ENCODE data around the gene STARD7. TPM values are rescaled to one million over a fixed set of nuclear protein-coding genes. Genes with fewer than 3 reads are reported as not detected.

STARD7 gene
- polyA plus RNA-seq, 4 donors = 44.5 to 123 (median 66.7) TPM

DNA sequence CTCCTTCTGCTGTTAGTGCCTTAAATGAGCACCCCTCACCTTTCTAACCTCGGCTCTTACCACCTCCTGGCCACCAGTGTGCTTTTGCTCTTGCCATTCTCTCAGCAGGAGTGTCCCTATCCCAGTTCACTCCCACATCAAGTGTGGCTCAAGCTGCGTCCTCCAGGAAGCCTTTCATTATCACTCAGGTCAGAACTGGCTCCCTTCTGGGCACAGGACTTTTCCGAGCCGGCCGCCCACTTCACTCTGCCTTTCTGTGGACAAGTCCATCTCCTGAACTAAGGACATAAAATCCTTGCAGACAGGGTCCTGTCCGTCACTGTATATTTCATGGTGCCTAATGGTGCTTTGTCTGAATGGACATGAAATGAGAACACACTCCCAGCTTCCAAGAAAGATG, 41.6 kb upstream of the STARD7 start:
- WGBS, 3 donors = 89 to 94% (median 93%) methylated on average over 6 of the region's 6 CpGs
- H3K9me3 ChIP-seq (ENCODE audit: control insufficient read depth in 2 of 2, insufficient read depth in 1 of 2, low read depth in 1 of 2, low read length in 1 of 2) = no peaks in the 10 kb centered on the region
- no peak for DNase-seq
- H3K4me1 ChIP-seq (ENCODE audit: control insufficient read depth in 3 of 3, insufficient read depth in 2 of 3, low read depth in 1 of 3, low read length in 2 of 3) = peaks cover 0 to 15% (median 2%) of the 10 kb centered on the region in 3 donors
- H3K27ac ChIP-seq (ENCODE audit: low read depth in 1 of 3, low read length in 2 of 3) = no peak overlapping the region
- H3K27me3 ChIP-seq (ENCODE audit: control insufficient read depth in 3 of 3, insufficient read depth in 3 of 3, low read length in 3 of 3) = no peaks in the 10 kb centered on the region
- H3K36me3 ChIP-seq (ENCODE audit: control insufficient read depth in 3 of 3, insufficient read depth in 2 of 3, low read depth in 1 of 3, low read length in 3 of 3) = peaks cover 12 to 67% (median 32%) of the 10 kb centered on the region in 3 donors
- FAIRE-seq = no peak
- H3K4me3 ChIP-seq (ENCODE audit: low read depth in 1 of 3, low read length in 3 of 3) = no peak overlapping the region

DNA sequence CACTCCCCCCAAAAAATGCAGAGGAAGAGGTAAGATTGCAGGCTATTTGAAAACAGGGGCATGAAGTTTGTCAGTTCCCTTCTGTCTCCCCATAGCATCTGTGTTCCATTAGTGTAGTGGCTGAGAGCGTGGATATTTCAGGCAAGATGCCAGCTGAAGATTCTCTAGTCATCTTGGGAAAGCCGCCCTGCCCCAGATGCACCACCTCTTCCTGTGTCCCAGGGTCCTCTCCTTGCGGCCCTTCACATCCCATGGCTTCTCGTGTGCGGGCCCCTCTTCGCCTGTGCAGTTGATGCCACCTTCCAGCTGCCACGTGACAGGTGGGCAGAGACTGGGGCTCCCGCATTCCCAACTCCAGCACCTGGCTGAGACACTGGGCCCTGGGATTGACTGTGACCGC, 41.0 kb upstream of the STARD7 start:
- FAIRE-seq (no peak), DNase-seq (no peak)
- H3K27me3 ChIP-seq (ENCODE audit: control insufficient read depth in 3 of 3, insufficient read depth in 3 of 3, low read length in 3 of 3) = no peaks in the 10 kb centered on the region
- H3K36me3 ChIP-seq (ENCODE audit: control insufficient read depth in 3 of 3, insufficient read depth in 2 of 3, low read depth in 1 of 3, low read length in 3 of 3) = peaks cover 12 to 61% (median 28%) of the 10 kb centered on the region in 3 donors
- no peak overlapping the region for H3K27ac ChIP-seq (ENCODE audit: low read depth in 1 of 3, low read length in 2 of 3)
- H3K4me3 ChIP-seq (ENCODE audit: low read depth in 1 of 3, low read length in 3 of 3) = no peak overlapping the region
- WGBS, 3 donors = 84 to 96% (median 91%) methylated on average over 8 to 9 of the region's 9 CpGs
- H3K9me3 ChIP-seq (ENCODE audit: control insufficient read depth in 2 of 2, insufficient read depth in 1 of 2, low read depth in 1 of 2, low read length in 1 of 2) = no peaks in the 10 kb centered on the region
- peaks cover 0 to 15% (median 2%) of the 10 kb centered on the region in 3 donors for H3K4me1 ChIP-seq (ENCODE audit: control insufficient read depth in 3 of 3, insufficient read depth in 2 of 3, low read depth in 1 of 3, low read length in 2 of 3)

GRCh38 chr2:96248624-96249023, 40.0 kb upstream of the STARD7 start:
- no peak overlapping the region for H3K27ac ChIP-seq (ENCODE audit: low read depth in 1 of 3, low read length in 2 of 3)
- H3K4me1 ChIP-seq (ENCODE audit: control insufficient read depth in 3 of 3, insufficient read depth in 2 of 3, low read depth in 1 of 3, low read length in 2 of 3) = peaks cover 0 to 15% (median 2%) of the 10 kb centered on the region in 3 donors
- no peak overlapping the region for H3K4me3 ChIP-seq (ENCODE audit: low read depth in 1 of 3, low read length in 3 of 3)
- peaks cover 7 to 53% (median 22%) of the 10 kb centered on the region in 3 donors for H3K36me3 ChIP-seq (ENCODE audit: control insufficient read depth in 3 of 3, insufficient read depth in 2 of 3, low read depth in 1 of 3, low read length in 3 of 3)
- H3K9me3 ChIP-seq (ENCODE audit: control insufficient read depth in 2 of 2, insufficient read depth in 1 of 2, low read depth in 1 of 2, low read length in 1 of 2) = no peaks in the 10 kb centered on the region
- DNase-seq (no peak), FAIRE-seq (no peak)
- H3K27me3 ChIP-seq (ENCODE audit: control insufficient read depth in 3 of 3, insufficient read depth in 3 of 3, low read length in 3 of 3) = no peaks in the 10 kb centered on the region
- WGBS, 3 donors = 96 to 97% (median 96%) methylated on average over 4 of the region's 4 CpGs

- 51 to 72% (median 60%) methylated on average over 5 of the region's 5 CpGs for WGBS, 3 donors
- no peak for FAIRE-seq
- H3K4me3 ChIP-seq (ENCODE audit: low read depth in 1 of 3, low read length in 3 of 3) = no peak overlapping the region
Measured at GRCh38 chr2:96247896-96248295, 39.3 kb upstream of the STARD7 start.

DNA sequence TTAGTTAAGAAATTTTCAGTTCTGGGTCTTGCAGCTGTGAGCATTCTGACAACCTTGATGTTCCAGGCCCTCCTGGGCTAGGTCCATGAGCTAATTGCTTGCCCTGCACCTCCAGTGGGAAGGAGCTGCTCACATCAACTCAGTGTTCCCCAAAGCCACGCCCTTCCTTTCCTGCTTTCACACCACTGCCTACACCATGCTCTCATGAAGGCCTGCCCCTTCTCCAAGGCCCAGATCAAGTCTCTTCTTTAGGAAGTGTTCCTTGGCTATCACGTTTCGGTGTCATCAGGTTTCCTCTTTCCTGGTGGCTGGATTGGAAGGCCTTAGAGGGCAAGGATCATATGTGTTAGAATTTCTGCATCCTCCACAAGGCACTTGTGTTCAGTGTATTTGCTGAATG, 38.4 kb upstream of the STARD7 start:
- 78 to 90% (median 81%) methylated on average over 3 of the region's 3 CpGs for WGBS, 3 donors
- no peak for FAIRE-seq
- DNase-seq = no peak
- H3K27me3 ChIP-seq (ENCODE audit: control insufficient read depth in 3 of 3, insufficient read depth in 3 of 3, low read length in 3 of 3) = no peaks in the 10 kb centered on the region
- no peak overlapping the region for H3K4me3 ChIP-seq (ENCODE audit: low read depth in 1 of 3, low read length in 3 of 3)
- peaks cover 0 to 38% (median 6%) of the 10 kb centered on the region in 3 donors for H3K36me3 ChIP-seq (ENCODE audit: control insufficient read depth in 3 of 3, insufficient read depth in 2 of 3, low read depth in 1 of 3, low read length in 3 of 3)
- H3K27ac ChIP-seq (ENCODE audit: low read depth in 1 of 3, low read length in 2 of 3) = no peak overlapping the region
- H3K9me3 ChIP-seq (ENCODE audit: control insufficient read depth in 2 of 2, insufficient read depth in 1 of 2, low read depth in 1 of 2, low read length in 1 of 2) = no peaks in the 10 kb centered on the region
- H3K4me1 ChIP-seq (ENCODE audit: control insufficient read depth in 3 of 3, insufficient read depth in 2 of 3, low read depth in 1 of 3, low read length in 2 of 3) = peaks cover 0 to 4% (median 0%) of the 10 kb centered on the region in 3 donors

More at GRCh38 chr2:96247896-96248295, 39.3 kb upstream of the STARD7 start:
- Histone ChIP-seq H3K27ac (ENCODE audit: low read depth in 1 of 3, low read length in 2 of 3) (no peak overlapping the region), H3K9me3 (ENCODE audit: control insufficient read depth in 2 of 2, insufficient read depth in 1 of 2, low read depth in 1 of 2, low read length in 1 of 2) (no peaks in the 10 kb centered on the region), H3K4me1 (ENCODE audit: control insufficient read depth in 3 of 3, insufficient read depth in 2 of 3, low read depth in 1 of 3, low read length in 2 of 3) (peaks cover 0 to 13% (median 0%) of the 10 kb centered on the region in 3 donors), H3K36me3 (ENCODE audit: control insufficient read depth in 3 of 3, insufficient read depth in 2 of 3, low read depth in 1 of 3, low read length in 3 of 3) (peaks cover under 1 to 46% (median 14%) of the 10 kb centered on the region in 3 donors), H3K27me3 (ENCODE audit: control insufficient read depth in 3 of 3, insufficient read depth in 3 of 3, low read length in 3 of 3) (no peaks in the 10 kb centered on the region)
- no peak for DNase-seq

- Histone ChIP-seq H3K9me3 (ENCODE audit: control insufficient read depth in 2 of 2, insufficient read depth in 1 of 2, low read depth in 1 of 2, low read length in 1 of 2) (no peaks in the 10 kb centered on the region), H3K27me3 (ENCODE audit: control insufficient read depth in 3 of 3, insufficient read depth in 3 of 3, low read length in 3 of 3) (no peaks in the 10 kb centered on the region), H3K27ac (ENCODE audit: low read depth in 1 of 3, low read length in 2 of 3) (peak overlapping the region in 1 of 3 donors; percentile 33), H3K4me3 (ENCODE audit: low read depth in 1 of 3, low read length in 3 of 3) (no peak overlapping the region), H3K4me1 (ENCODE audit: control insufficient read depth in 3 of 3, insufficient read depth in 2 of 3, low read depth in 1 of 3, low read length in 2 of 3) (peaks cover 0 to 5% (median 0%) of the 10 kb centered on the region in 3 donors), H3K36me3 (ENCODE audit: control insufficient read depth in 3 of 3, insufficient read depth in 2 of 3, low read depth in 1 of 3, low read length in 3 of 3) (peaks cover 0 to 38% (median 3%) of the 10 kb centered on the region in 3 donors)
- 85 to 93% (median 89%) methylated on average over 8 of the region's 8 CpGs for WGBS, 3 donors
- FAIRE-seq (no peak), DNase-seq (no peak)
Measured at GRCh38 chr2:96245609-96246390, 37.2 kb upstream of the STARD7 start.

DNA sequence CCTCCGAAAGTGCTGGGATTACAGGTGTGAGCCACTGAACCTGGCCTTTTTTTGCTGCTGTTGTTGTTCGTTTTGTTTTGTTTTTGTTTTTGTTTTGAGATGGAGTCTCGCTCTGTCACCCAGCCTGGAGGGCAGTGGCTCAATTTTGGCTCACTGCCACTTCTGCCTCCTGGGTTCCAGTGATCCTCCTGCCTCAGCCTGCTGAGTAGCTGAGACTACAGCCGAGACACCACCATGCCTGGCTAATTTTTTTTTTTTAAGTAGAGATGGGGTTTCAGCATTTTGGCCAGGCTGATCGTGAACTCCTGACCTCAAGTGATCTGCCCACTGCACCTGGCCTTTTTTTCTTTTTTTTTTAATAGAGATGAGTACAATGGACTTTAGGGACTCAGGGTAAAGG, 35.2 kb upstream of the STARD7 start:
- H3K4me3 ChIP-seq (ENCODE audit: low read depth in 1 of 3, low read length in 3 of 3) = no peak overlapping the region
- DNase-seq (no peak), FAIRE-seq (no peak)
- no peak overlapping the region for H3K27ac ChIP-seq (ENCODE audit: low read depth in 1 of 3, low read length in 2 of 3)
- peaks cover 0 to 44% (median 0%) of the 10 kb centered on the region in 3 donors for H3K36me3 ChIP-seq (ENCODE audit: control insufficient read depth in 3 of 3, insufficient read depth in 2 of 3, low read depth in 1 of 3, low read length in 3 of 3)
- no peaks in the 10 kb centered on the region for H3K9me3 ChIP-seq (ENCODE audit: control insufficient read depth in 2 of 2, insufficient read depth in 1 of 2, low read depth in 1 of 2, low read length in 1 of 2)
- WGBS, 3 donors = 78 to 92% (median 89%) methylated on average over 5 of the region's 5 CpGs
- H3K4me1 ChIP-seq (ENCODE audit: control insufficient read depth in 3 of 3, insufficient read depth in 2 of 3, low read depth in 1 of 3, low read length in 2 of 3) = peaks cover 0 to 6% (median 5%) of the 10 kb centered on the region in 3 donors
- H3K27me3 ChIP-seq (ENCODE audit: control insufficient read depth in 3 of 3, insufficient read depth in 3 of 3, low read length in 3 of 3) = no peaks in the 10 kb centered on the region

DNA sequence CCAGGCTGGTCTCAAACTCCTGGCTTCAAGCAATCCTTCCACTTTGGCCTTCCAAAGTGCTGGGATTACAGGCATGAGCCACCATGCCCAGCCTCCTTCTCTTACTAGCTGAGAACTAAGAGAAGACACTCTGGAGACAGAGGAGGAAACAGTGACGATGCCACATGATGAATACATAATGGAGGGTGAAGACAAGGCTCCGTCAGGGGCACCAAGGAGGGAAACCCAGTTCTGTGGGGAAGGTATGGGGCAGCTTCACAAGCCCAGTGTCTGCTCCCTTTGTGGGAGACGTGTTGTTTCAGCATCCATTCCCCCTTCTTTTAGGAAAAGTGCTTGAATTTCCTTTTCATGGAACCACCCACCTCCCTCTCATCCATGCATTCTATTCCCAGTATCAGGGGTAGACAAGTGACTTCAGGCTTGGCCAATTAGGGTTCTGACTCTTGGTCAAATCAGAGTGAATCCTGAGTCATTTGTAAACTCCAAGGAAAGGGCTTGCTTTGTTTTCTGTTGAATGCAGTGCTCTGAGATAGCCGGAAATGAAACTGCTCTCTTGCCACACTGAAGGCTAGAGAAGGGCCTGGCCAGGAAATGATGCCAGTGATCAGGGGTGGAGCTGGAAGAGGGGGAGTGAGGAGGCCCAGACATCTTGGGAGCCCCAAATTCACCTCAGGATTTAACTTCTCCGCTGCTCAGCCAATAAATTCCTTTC, 33.4 kb upstream of the STARD7 start:
- Histone ChIP-seq H3K4me1 (ENCODE audit: control insufficient read depth in 3 of 3, insufficient read depth in 2 of 3, low read depth in 1 of 3, low read length in 2 of 3) (peaks cover 2 to 24% (median 5%) of the 10 kb centered on the region in 3 donors), H3K27ac (ENCODE audit: low read depth in 1 of 3, low read length in 2 of 3) (peak overlapping the region; percentile 7 to 94 (median 23)), H3K36me3 (ENCODE audit: control insufficient read depth in 3 of 3, insufficient read depth in 2 of 3, low read depth in 1 of 3, low read length in 3 of 3) (peaks cover 0 to 40% (median 0%) of the 10 kb centered on the region in 3 donors), H3K9me3 (ENCODE audit: control insufficient read depth in 2 of 2, insufficient read depth in 1 of 2, low read depth in 1 of 2, low read length in 1 of 2) (no peaks in the 10 kb centered on the region), H3K4me3 (ENCODE audit: low read depth in 1 of 3, low read length in 3 of 3) (no peak overlapping the region), H3K27me3 (ENCODE audit: control insufficient read depth in 3 of 3, insufficient read depth in 3 of 3, low read length in 3 of 3) (no peaks in the 10 kb centered on the region)
- FAIRE-seq (no peak), DNase-seq (peak in 1 of 2 donors; percentile 42)
- WGBS, 3 donors = 56 to 76% (median 63%) methylated on average over 5 of the region's 5 CpGs
